Skeletal muscle tissue (tissue), 4 donors: ENCODE data around the gene F2R. TPM values are rescaled to one million over a fixed set of nuclear protein-coding genes. Genes with fewer than 3 reads are reported as not detected.
"Not testable (repeated sequence)": the region's sequence is repeated elsewhere in the genome, so short reads cannot be mapped to it uniquely, and the experiment has no call there.

ENCODE experiments used
- H3K27ac ChIP-seq: one replicate; pipeline ENCODE4 v1.7.0; 2013; ENCODE audit warnings: mild to moderate bottlenecking, low read depth, low read length, inconsistent platforms
- H3K27me3 ChIP-seq, 3 donors: one replicate each; pipeline ENCODE4 v1.7.0; 2013; ENCODE audit warnings: low read length in 3 of 3; ENCODE audit not compliant: control insufficient read depth in 3 of 3, insufficient read depth in 3 of 3
- H3K36me3 ChIP-seq, 3 donors: one replicate each; pipeline ENCODE4 v1.7.0; 2013; ENCODE audit warnings: low read length in 3 of 3; ENCODE audit not compliant: control insufficient read depth in 3 of 3, insufficient read depth in 3 of 3
- H3K4me1 ChIP-seq, 3 donors: one replicate each; pipeline ENCODE4 v1.7.0; 2013; ENCODE audit warnings: low read length in 3 of 3, mild to moderate bottlenecking in 3 of 3; ENCODE audit not compliant: control insufficient read depth in 3 of 3, insufficient read depth in 3 of 3
- H3K4me3 ChIP-seq, 3 donors: one replicate each; pipeline ENCODE4 v1.7.0; 2013; ENCODE audit warnings: low read length in 3 of 3
- H3K9ac ChIP-seq, 3 donors: one replicate each; pipeline ENCODE4 v1.7.0; 2013; ENCODE audit warnings: low read length in 3 of 3, mild to moderate bottlenecking in 3 of 3, moderate library complexity in 2 of 3, low read depth in 1 of 3
- H3K9me3 ChIP-seq, 3 donors: one replicate each; pipeline ENCODE4 v1.7.0; 2013; ENCODE audit warnings: low read length in 3 of 3; ENCODE audit not compliant: control insufficient read depth in 3 of 3
- total RNA-seq: library from RNA; depleted of rRNA; stranded (reverse); fragments of >200 nt; gene quantifications from one replicate; pipeline ENCODE4 v1.2.3, GENCODE V29; 2014
- donor health status: Osteomylitis.

Gene F2R
- total RNA-seq, 1 donor from 2014 or later = 13.0 TPM

DNA sequence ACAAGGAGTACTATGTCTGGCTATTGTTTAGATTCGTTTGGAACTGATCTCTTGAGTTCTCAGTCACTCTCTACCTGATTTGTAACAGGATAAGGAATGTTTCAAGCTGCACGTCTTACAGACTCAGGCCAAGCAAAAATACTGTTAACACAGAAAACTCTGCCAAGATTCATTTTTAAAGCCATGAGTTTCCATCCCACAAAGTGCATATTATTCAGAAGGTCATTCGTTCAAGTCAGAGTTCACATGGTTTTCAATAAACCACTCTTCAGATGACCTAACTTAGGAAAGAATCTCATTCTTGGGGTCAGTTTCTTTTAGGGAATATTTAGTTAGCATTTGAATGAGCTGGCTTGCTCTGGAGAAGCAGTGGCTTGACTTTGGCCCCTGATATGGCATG is 49.3 kb downstream of the F2R start:
- H3K9me3 ChIP-seq = no peaks in the 10 kb centered on the region
- no peak overlapping the region for H3K9ac ChIP-seq
- H3K27me3 ChIP-seq = no peaks in the 10 kb centered on the region
- no peaks in the 10 kb centered on the region for H3K36me3 ChIP-seq
- no peak overlapping the region for H3K4me3 ChIP-seq
- H3K27ac ChIP-seq = no peak overlapping the region
- H3K4me1 ChIP-seq = no peaks in the 10 kb centered on the region

DNA sequence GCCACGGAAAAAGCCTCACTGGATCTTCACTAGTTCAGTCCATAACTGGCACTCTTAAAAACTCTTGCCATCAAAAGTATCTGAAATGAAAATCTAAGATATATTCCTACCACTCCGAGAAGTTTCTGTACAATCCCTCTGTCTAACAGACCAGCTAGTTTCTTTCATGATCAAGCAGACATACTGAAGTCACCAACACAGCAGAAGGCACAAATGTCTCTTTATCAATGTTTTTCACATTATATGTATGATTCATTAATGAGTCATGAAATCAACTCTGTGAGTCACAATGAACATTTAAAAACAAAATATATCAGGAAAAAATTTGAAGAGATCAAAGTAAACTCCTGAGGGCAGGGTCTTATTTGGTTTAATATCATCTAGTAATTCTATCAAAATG is 50.8 kb downstream of the F2R start:
- no peak overlapping the region for H3K27ac ChIP-seq
- no peaks in the 10 kb centered on the region for H3K9me3 ChIP-seq
- H3K9ac ChIP-seq = no peak overlapping the region
- no peak overlapping the region for H3K4me3 ChIP-seq
- H3K36me3 ChIP-seq = no peaks in the 10 kb centered on the region
- no peaks in the 10 kb centered on the region for H3K4me1 ChIP-seq
- no peaks in the 10 kb centered on the region for H3K27me3 ChIP-seq

- not testable (repeated sequence) for H3K36me3 ChIP-seq, H3K4me1 ChIP-seq, H3K4me3 ChIP-seq, H3K27ac ChIP-seq, H3K9ac ChIP-seq, H3K27me3 ChIP-seq, H3K9me3 ChIP-seq
These were observed 55.1 kb downstream of the F2R start for GRCh38 chr5:76771041-76771440.

DNA sequence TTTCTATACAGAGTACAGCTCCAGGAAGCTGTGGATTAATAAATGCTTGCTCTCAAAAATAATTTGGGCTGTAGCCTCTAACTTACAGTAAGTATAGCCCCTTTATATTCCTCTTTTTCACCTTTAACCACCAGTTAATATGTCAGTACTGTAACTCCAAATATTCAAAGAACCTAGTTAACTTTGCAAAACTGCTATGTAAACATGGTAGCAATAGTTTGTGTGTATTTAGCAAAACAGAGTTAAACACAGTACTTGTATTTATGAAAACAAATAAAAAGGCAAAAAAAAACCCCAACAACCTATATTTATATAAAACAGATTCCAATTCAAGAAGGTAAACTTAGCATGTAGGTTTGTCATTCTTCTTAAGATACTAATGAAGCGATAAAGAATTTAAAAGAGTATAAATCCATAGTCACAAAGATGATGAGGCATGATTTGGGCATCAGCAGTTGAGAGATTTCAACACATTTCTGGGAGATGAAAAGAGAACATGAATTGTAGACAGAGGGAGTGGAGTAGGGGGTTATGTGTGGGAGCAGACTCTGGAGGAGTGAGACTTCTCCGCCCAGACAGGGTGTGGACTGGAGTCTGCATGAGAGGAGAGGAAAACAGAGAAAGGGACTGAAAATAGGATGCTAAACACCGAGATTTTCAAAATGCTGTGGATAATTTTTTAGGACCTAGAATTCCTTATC is 55.9 kb downstream of the F2R start:
- Histone ChIP-seq H3K4me1 (no peaks in the 10 kb centered on the region), H3K27ac (no peak overlapping the region), H3K9me3 (no peaks in the 10 kb centered on the region), H3K4me3 (no peak overlapping the region), H3K27me3 (no peaks in the 10 kb centered on the region), H3K9ac (no peak overlapping the region), H3K36me3 (no peaks in the 10 kb centered on the region)

- Histone ChIP-seq H3K9ac (no peak overlapping the region), H3K27me3 (no peaks in the 10 kb centered on the region), H3K27ac (no peak overlapping the region), H3K9me3 (no peaks in the 10 kb centered on the region), H3K4me3 (no peak overlapping the region), H3K4me1 (no peaks in the 10 kb centered on the region), H3K36me3 (no peaks in the 10 kb centered on the region)
These were observed 60.0 kb downstream of the F2R start for GRCh38 chr5:76775921-76776320.

GRCh38 chr5:76776391-76776790 is 60.5 kb downstream of the F2R start:
- Histone ChIP-seq H3K27me3 (no peaks in the 10 kb centered on the region), H3K27ac (no peak overlapping the region), H3K36me3 (no peaks in the 10 kb centered on the region), H3K4me1 (no peaks in the 10 kb centered on the region), H3K9ac (no peak overlapping the region), H3K4me3 (no peak overlapping the region), H3K9me3 (no peaks in the 10 kb centered on the region)

DNA sequence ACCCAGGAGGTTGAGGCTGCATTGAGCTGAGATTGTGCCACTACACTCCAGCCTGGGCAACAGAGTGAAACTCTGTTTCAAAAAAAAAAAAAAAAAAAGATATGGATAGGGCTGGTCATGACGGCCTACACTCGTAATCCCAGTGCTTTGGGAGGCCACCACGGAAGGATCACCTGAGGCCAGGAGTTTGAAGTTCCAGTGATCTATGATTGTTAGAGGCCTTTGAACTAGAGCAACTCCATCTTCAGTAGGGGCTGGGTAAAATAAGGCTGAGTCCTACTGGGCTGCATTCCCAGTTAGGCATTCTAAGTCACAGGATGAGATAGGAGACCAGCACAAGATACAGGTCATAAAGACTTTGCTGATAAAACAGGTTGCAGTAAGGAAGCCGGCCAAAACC is 64.7 kb downstream of the F2R start:
- not testable (repeated sequence) for H3K4me3 ChIP-seq, H3K9me3 ChIP-seq, H3K9ac ChIP-seq, H3K36me3 ChIP-seq, H3K4me1 ChIP-seq, H3K27me3 ChIP-seq, H3K27ac ChIP-seq

- Histone ChIP-seq H3K9ac (no peak overlapping the region), H3K27me3 (no peaks in the 10 kb centered on the region), H3K9me3 (no peaks in the 10 kb centered on the region), H3K27ac (no peak overlapping the region), H3K36me3 (no peaks in the 10 kb centered on the region), H3K4me3 (no peak overlapping the region), H3K4me1 (no peaks in the 10 kb centered on the region)
These were observed 65.8 kb downstream of the F2R start for GRCh38 chr5:76781775-76782174.

- Histone ChIP-seq H3K4me1 (no peaks in the 10 kb centered on the region), H3K9ac (no peak overlapping the region), H3K4me3 (no peak overlapping the region), H3K36me3 (no peaks in the 10 kb centered on the region), H3K27me3 (no peaks in the 10 kb centered on the region), H3K9me3 (no peaks in the 10 kb centered on the region), H3K27ac (no peak overlapping the region)
These were observed 66.5 kb downstream of the F2R start for GRCh38 chr5:76782444-76782843.
